GM19463 (cell line): ENCODE results near the gene POLR1C.
"Not testable (repeated sequence)": the region's sequence is repeated elsewhere in the genome, so short reads cannot be mapped to it uniquely, and the experiment has no call there.

Source experiments
- ATAC-seq: cut with Tn5 transposase; IDR thresholded peaks from one replicate; pipeline ENCODE4 v1.9.1; 2021; ENCODE audit warnings: mild to moderate bottlenecking, moderate library complexity; ENCODE audit not compliant: unreplicated experiment

POLR1C gene

DNA sequence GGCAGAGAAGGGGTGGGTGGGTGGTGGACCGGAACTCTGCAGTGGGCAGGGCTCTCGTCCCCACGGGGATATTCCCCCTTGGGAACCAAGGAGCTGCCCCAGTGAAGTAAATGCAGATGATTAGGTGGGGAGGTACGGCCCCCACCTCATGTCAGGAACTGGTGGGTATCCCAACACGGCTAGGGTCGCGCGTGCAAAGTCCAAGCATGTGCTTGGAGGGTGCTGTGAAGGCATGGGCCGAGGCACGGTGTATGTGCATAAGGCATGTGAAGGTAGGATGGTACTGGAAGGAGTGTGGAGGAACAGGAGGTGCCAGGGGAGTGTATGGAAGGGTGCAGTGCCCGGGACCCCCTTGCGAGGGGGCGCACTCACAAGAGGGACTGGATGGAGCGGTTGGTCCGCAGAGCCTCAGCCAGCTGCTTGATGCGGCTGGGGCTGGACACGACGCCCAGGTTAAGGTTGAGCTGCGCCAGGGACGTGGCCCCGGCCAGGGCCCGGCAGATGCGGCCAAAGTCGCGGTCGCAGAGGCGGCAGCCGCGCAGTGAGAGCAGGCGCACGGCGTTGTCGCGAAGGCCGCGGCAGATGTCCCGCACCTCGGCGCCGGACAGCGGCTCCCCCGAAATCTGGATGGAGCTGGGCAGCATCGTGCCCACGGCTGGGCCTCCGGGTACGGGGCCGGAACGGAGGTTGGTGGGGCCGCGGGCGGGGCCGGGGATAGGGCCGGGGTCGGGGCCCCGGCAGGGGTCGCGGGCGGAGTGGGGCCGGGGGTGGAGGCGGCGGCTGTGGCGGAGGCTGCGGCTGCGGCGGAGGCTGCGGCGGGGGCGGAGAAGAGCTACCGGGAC, 7.5 kb upstream of the POLR1C start:
- ATAC-seq: no peak

DNA sequence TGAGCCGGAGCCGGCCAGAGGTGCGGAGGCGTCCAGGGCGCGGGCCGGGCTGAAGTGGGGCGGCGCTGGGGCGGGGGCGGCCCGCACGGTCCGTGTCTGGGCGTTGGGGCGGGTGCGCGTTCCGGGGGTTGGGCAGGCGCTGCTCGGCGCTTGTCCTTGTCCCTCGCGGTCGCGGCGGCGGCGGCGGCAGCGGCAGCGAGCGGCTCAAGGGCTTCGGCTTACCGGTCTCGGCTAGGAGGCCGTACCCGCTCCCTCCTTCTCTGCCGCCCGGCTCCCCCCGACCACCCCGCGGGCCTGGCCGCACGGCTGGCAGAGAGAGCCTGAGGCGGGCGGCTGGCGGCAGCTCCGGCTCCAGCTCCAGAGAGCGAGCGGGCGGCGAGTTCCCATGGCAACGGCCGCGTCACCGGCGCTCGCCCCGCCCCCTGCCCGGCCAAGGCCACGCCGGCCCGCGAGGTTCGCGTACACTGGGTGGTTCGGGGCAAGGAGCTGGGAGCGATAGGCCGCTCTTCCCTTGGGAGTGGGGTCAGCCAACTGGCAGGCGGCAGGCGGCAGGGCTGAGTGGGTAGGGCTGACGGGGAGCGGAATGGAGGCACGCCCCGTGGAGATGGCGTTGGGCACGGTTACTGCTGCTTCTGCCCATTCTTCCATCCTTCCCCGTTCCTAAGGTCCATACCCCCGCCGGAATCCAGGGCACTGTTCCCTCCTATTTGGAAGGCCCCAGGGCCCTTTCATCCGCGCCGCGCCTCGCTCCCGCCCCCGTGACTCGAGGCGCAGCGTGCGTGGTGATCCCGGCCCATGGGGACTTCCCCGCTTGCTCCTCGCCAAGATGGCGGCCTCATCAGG, 6.7 kb upstream of the POLR1C start, which contains the start of gene LRRC73:
LRRC73 (minus strand) TSS at position 363 of the 843 bp plus-strand sequence. CDS start 561 bp downstream, outside the sequence.
- ATAC-seq: peak; percentile 79

DNA sequence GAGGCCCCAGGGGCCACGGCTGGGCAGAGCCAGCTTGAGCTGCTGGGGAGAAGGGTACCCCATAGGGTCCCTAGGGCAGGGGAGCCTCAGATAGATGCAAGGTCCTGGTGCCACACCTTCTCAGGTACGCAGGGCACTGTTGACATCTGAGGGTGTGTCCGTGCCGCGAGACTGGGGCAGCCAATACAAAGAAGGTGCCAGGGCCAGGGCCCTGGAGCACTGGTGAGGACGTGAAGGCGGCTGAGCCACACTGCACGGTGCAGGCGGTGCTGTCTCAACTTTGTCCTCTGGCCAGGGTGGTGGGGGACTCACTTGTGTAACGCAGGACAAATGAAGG, 6.1 kb upstream of the POLR1C start:
- ATAC-seq: no peak

DNA sequence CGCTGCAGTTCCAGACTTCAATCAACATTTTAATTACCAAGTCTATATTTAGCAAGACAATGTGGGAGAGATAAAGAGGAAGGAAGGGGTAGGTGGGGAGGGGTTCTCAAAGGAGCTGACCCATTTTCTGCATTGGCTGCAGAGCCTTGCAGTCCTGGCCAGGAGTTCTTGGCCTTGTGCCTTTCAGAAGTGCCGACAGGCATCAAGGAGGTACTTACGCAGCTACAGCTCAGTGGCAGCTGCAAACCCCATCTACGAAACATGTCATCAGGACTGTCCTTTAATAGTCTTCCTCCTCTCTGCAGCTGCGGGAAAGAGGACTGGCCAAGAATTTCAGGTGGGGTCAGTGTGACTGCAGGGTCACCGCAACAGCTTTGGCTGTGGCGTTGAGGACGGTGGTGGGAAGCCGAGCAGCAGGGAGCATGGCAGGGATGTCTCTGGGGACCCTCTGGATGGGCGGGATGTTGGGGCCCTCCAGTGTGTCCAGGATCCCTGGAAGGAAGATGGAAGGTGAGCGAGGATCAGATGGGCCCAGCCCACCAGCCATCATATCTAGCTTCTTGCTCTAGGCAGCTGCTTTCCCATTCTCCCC, 5.0 kb upstream of the POLR1C start:
- no peak for ATAC-seq

DNA sequence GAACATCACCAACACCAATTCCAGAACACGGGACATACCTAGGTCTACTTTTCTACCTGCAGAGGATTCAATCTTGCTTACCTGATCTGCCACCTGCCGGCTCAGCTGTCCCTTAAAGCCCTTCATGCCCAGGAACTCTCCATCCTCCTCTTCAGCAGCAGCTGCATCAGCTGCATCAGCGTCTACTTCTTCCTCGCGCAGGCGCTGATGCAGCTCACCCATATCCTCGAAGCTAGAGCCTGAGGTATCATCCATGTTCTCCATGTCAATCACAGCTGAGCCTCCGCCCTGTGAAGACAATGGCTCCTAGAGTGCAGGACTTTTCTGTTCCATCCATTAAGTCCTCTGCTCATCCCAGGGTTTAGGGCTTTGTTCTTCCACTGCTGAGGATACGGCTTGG, 1.1 kb upstream of the POLR1C start:
- no peak for ATAC-seq

DNA sequence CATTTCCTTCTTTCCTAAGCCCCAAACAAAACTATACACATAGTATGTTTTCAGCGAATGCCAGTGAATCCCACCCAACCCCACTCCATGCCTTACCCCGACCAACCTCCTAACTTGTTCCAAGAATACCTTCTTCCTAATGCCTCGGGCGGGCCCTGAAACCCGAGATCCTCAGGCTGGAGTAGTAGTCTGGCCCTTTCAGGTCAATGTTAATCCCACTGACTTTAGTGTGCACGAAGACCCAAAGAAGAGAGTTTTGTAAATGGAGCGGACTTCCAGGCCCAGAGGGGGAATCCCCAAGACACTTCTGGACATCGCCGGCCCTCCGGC, 557 bp upstream of the POLR1C start:
- ATAC-seq: no peak

DNA sequence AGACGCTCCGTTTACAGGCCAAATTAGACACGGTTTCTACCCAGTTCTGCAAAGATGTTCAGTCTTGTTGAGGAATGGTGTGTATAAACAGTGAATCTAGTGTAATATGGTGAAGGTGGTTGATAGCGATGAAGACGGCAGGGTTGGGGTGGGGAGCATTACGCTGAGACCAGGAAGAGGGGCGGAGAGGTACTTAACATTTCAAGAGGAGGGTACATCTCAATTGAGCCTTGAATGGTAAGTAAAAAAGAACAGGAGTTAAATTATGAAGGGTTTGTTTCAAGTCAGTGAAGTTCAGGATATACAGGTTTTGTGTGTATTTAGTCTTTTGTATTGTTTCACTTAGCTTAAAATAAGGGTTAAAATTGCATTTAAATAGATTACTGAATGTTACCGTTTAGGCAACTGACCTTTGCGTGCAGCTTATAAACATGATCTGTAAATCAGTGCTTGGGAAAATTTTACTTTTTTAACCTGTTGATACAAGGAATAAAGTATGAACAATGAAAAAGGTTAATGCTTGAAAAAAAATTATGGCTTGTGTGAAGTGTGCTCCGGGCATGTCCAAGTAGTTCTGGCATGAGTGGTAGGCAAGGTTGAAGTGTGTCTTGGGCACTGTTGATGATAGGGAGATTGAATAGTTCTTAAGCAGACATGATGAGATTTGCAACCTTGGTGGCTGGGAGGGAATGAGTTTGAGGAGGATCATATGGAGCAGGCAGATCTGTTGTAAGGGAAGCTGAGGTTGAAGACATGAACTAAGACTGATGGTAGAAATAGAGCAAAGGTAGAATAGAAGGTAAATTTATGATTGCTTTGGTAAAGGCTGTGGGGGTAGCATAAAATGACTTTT, 842 bp downstream of the POLR1C start:
- no peak for ATAC-seq

DNA sequence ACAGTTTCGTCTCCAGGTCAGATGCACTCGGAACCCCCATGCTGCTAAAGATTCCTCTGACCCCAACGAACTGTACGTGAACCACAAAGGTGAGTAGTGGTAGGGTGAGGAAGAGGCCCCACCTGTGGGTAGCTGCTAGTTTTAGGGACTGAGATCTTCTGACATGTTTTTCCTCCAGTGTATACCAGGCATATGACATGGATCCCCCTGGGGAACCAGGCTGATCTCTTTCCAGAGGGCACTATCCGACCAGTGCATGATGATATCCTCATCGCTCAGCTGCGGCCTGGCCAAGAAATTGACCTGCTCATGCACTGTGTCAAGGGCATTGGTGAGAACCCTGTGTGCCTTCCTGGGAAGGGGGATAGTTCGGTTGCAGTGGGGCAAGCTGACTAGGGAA, 3.2 kb downstream of the POLR1C start:
- no peak for ATAC-seq

DNA sequence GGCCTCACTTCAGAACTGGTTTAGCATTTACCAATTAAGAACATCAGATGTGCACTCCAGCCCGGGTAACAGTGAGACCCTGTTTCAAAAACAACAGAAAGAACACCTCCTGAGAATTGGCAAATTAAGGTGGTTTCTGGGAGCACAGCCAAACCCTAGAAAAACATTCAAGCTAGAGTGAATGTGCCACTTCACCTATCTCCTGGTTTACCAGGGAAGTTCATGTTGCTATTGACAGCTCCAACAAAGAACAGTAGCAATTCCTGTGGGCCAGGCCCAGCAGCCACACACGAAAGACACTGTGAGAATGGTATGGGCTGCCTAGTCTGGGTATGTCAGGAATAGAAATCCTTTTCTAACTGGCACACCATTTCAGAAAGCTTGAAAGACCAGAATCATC, 4.9 kb downstream of the POLR1C start:
- no peak for ATAC-seq

DNA sequence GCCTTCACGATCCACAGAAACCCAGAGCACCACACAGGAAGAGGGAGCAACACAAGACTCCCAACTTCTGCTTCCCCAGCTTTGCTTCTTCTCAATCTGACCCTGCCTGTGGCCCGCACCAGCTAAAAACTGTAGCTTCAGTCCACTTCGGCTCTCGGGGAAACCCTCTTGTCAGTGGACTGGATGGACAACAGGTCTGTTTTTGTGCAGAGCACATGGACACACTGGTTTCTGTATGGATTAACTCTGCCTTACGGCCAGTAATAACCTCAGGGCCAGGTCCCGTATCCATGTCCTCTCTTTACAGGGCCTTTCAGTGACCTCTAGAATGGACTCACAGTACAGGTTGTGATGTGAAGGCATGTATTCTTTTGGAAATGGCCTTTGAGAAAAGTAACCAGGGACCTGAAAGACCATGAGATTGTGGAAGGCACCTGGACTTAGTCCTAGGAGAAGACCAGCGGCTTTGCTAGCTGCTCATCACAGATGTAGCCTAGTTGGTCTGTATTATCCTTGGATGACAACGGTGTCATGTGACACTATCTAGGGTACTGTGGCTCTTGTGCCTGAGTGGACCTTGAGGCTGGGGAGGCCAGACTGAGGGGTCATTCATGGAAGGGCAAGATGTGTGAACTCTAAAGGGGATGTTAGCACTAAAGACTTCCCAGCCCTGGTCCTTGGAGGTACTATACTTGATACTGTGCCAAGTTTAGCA, 5.8 kb downstream of the POLR1C start:
- no peak for ATAC-seq

DNA sequence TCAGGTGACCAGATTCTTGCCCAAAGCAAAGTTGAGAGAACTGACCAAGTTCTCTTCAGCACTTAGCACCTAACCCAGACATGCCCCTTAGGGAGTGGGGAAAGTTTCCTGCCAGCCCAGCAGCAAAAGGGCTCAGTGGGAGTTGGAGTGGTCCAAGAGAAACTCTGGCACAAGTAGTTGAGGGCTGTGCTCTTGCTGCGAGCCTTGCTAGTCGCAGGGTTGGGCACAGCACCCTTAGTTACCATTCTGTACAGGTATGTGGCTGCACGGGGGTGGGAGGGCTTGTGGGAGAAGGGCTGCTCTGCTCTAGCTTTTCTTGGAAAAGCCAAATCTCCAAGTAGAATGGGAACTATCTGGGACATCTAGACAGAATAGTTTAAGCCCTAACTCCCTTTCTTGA, 6.4 kb downstream of the POLR1C start:
- no peak for ATAC-seq

DNA sequence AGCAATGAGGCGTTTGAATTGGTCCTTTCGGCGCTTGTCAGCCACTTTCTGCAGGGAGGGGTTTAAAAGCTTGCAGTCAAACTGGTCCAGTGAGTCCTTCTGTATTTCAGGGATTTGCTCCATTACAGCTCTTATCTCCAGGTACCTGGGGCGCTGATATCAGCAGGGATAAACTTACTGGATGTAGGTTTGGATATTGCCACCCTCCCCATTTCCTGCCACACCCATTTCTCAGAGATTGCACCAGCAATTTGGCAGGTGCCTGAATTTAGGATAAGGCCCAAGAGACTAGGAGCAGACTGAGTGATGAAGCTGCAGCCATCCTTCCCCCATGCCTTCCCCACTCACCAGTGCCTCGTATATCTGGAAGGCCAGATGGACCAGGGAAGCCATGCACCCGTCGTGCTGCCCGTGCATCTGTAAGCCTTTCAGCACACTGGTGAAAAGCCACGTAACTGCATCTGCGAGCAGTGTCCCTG, 7.6 kb downstream of the POLR1C start:
- ATAC-seq: no peak

DNA sequence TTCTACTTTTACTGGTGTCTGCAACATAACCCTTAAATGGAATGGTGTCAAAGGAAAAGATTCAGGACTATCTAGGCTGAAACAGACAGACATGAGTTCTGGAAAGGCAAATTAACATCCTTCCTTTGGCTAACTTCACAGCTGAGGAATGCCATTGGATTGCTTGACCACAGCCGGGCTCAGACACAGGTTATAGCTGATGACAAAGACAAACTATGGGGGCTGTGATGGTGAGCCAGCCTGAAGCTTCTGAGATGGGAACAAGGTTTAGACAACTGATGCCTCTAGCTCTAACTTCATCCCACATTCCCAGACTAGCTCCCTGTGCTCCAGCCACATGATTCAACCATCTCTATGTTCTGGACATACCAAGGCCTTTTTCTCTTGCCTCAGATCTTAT, 15.3 kb downstream of the POLR1C start:
- no peak for ATAC-seq

DNA sequence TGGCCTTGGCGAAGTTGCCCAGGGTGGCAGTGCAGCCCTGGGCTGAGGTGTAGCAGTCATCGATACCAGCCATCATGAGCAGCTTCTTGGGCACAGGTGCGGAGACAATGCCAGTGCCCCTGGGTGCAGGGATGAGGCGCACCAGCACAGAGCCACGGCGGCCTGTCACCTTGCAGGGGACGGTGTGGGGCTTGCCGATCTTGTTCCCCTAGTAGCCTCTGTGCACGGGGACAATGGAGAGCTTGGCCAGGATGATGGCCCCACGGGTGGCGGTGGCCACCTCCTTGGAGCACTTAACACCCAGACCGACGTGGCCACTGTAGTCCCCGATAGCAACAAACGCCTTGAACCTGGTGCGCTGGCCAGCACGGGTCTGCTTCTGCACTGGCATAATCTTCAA, 22.1 kb downstream of the POLR1C start:
- not testable (repeated sequence) for ATAC-seq

DNA sequence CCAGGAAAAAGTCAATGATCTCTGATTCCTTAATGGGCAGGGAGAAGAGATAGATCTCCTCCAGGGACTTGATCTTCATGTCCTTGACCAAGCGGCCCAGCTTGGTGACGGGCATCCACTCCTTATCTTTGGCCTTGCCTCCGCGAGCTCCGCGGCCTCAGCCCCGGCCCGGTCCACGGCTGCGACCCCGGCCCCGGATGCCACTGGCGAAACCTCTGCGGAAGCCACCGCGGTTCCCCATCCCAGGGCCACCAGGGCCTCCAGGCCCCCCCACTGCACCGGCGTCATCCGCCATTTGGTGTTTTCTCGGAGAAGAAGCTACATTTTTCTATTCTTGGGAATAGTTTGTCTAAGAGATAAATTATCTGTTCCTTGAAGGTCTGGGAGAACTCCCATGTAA, 22.5 kb downstream of the POLR1C start:
- not testable (repeated sequence) for ATAC-seq

DNA sequence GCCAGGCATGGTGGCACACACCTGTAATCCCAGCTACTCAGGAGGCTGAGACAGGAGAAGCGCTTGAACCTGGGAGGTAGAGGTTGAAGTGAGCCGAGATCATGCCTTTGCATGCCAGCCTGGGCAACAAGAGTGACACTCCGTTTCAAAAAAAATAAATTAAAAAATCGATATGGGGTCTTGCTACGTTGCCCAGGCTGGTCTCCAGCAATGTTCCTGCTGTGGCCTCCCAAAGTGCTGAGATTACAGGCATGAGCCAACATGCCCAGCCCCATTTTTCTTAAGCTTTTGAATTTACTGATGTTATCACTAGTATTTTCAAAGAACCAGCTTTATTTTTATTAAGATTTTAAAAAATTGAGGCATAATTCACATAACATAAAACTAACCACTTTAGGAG, 23.6 kb downstream of the POLR1C start:
- ATAC-seq: no peak

DNA sequence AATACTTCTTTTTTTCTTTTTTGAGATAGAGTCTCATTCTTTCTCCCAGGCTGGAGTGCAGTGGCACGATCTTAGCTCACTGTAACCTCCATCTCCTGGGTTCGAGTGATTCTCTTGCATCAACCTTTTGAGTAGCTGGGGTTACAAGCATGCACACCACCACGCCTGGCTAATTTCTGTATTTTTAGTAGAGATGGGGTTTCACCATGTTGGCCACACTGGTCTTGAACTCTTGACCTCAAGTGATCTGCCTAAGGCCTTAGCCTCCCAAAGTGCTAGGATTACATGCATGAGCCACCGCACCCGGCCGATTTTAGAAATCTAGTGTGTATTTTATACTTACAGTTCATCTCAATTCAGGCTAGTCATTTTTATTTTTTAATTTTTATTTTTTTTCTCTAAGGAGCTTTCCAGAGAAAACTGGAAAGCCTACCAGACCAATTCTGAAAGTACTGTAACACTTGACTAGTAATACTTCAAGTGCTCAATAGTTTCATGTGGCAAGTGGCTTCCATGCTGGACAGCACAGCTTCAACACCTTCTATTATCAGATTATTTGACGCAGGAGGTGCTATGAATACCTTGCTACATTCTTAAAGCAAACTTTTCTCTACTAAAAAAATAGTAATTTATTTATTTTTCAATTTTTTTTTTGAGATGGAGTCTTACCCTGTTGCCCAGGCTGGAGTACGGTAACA, 25.0 kb downstream of the POLR1C start:
- peak; percentile 45 for ATAC-seq

DNA sequence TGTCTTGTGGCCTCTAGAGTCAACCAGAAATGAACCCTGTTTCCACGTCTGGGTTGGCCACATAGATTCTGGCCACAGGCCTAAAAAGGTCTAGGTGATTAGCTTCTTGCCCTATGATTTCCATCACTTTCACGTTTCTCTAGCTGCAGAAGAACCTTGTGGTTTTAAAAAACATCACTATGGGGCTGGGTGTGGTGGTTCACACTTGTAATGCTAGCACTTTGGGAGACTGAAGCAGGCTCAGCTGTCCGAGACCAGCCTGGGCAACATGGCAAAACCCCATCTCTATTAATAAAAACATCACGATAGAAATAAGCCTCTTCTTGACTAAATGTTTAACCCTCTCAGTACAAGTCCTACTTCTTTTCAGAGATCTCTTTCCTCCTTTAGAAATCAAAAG, 27.6 kb downstream of the POLR1C start:
- no peak for ATAC-seq

DNA sequence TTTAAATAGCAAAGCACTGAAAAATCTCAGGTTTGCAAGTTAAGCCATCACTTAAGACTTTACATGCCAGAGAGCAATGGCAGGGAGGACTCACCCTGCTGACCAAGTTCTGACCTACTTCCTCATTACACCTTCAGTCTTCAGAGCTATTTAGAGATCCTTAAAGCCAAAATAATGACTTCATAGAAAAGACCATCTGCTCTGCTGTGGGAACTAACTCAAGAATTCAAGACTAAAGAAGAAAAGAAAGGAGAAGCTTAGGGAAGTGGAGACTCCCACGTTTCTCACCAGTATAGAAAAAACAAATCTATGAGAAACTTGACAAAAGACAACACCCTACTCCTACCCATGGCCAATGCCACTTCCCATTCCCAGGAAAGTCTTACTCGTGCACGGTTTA, 30.3 kb downstream of the POLR1C start:
- no peak for ATAC-seq

DNA sequence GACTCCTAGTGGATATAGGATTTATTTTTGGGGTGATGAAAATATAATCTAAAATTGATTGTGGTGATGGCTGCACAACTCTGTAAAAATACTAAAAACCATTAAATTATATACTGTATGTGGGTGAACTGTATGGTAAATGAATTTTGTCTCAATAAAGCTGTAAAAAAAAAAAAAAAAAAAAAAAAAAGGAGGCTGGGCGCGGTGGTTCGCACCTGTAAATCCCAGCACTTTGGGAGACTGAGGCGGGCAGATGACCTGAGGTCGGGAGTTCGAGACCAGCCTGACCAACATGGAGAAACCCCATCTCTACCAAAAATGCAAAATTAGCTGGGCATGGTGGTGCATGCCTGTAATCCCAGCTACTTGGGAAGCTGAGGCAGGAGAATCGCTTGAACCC, 40.7 kb downstream of the POLR1C start:
- ATAC-seq: not testable (repeated sequence)
